Spleen (tissue), 11 donors: ENCODE measurements around the gene GRIK1. TPM values are rescaled to one million over a fixed set of nuclear protein-coding genes. Genes with fewer than 3 reads are reported as not detected.
A peak's percentile ranks its signal among the peaks of the same experiment; 100 is the strongest.

ENCODE experiments used
- DNase-seq: peaks from one replicate; pipeline ENCODE4 v3.0.0-alpha.2; 2020
- H3K27ac ChIP-seq, 8 donors: fragments of 200-600 bp; sonication (generic) in 7 of 8; 1 replicate in 4 of 8; 2 replicates in 4 of 8; pipeline versions ENCODE4 v1.5.0 to v1.8.0; 2016 to 2021; ENCODE audit warnings: inconsistent platforms in 4 of 8, mild to moderate bottlenecking in 4 of 8, moderate library complexity in 1 of 8
- H3K27me3 ChIP-seq, 7 donors: fragments of 200-600 bp; sonication (generic) in 6 of 7; replicated peaks in 1 of 7; 1 replicate in 4 of 7; 2 replicates in 3 of 7; pipeline versions ENCODE4 v1.5.0 to v1.8.0; 2016 to 2021; ENCODE audit warnings: inconsistent platforms in 3 of 7, mild to moderate bottlenecking in 1 of 7
- H3K36me3 ChIP-seq, 6 donors: fragments of 200-600 bp; sonication (generic) in 5 of 6; 1 replicate in 4 of 6; 2 replicates in 2 of 6; pipeline versions ENCODE4 v1.5.0 to v1.8.0; 2016 to 2021; ENCODE audit warnings: inconsistent platforms in 2 of 6
- H3K4me1 ChIP-seq, 6 donors: fragments of 200-600 bp; sonication (generic) in 5 of 6; 1 replicate in 3 of 6; 2 replicates in 3 of 6; pipeline versions ENCODE4 v1.5.0 to v1.8.0; 2016 to 2021; ENCODE audit warnings: inconsistent platforms in 3 of 6
- H3K4me3 ChIP-seq, 8 donors: fragments of 200-600 bp; sonication (generic) in 7 of 8; 1 replicate in 4 of 8; 2 replicates in 4 of 8; pipeline versions ENCODE4 v1.5.0 to v1.8.0; 2016 to 2021; ENCODE audit warnings: inconsistent platforms in 4 of 8, mild to moderate bottlenecking in 4 of 8, moderate library complexity in 2 of 8
- H3K9me3 ChIP-seq, 8 donors: fragments of 200-600 bp; sonication (generic) in 7 of 8; 1 replicate in 4 of 8; 2 replicates in 4 of 8; pipeline versions ENCODE4 v1.5.0 to v1.8.0; 2016 to 2021; ENCODE audit warnings: inconsistent platforms in 4 of 8
- POLR2A ChIP-seq, 3 donors: fragments of 450-650 bp; IDR thresholded peaks; one replicate each; pipeline ENCODE4 v1.5.1; 2017; ENCODE audit warnings: antibody characterized with exemption in 3 of 3, mild to moderate bottlenecking in 1 of 3
- POLR2AphosphoS5 ChIP-seq, 3 donors: sonication (generic); formaldehyde crosslinking; IDR thresholded peaks; one replicate each; pipeline ENCODE4 v1.5.1; 2017; ENCODE audit warnings: antibody characterized with exemption in 3 of 3
- WGBS, 5 donors: extraction: QIAGEN DNeasy Blood & Tissue Kit in 3 of 5; methylation state at CpG; one replicate each; pipeline versions ENCODE4 v1.1.5 to v1.1.7; 2013 to 2018; 5-methylcytosine and 5-hydroxymethylcytosine counted together
- intact Hi-C: fragments of 100-400 bp; cut with DNase I; formaldehyde crosslinking; loops from one replicate; pipeline ENCODE4 v1.15.0; 2023; ENCODE audit warnings: low total_unique reads
- polyA plus RNA-seq, 3 donors: library from polyadenylated mRNA; stranded (reverse); fragments of 200-250 nt; gene quantifications; one replicate each; pipeline ENCODE4 v1.2.1, GENCODE V29; 2013
- total RNA-seq, 7 donors: library from RNA; depleted of rRNA in 3 of 7; stranded (reverse); fragments of >200 nt in 3 of 7; fragmentation: NEBNext Ultra II Directional in 4 of 7; extraction: Animal tissue kit (Norgen Biotek cat#: 25700) in 4 of 7; gene quantifications; one replicate each; pipeline versions ENCODE4 v1.1.0 to v1.2.1, GENCODE V29; 2016 to 2021
- TF ChIP-seq, protein P1 (sequence below), 11 experiments: fragments of 200-600 bp in 7 of 11; fragments of 450-650 bp in 4 of 11; sonication (generic) in 4 of 11; IDR thresholded peaks in 8 of 11; conservative IDR thresholded peaks in 3 of 11; 1 replicate in 7 of 11; 2 replicates in 4 of 11; pipeline versions ENCODE4 v1.4.0 to v1.8.0; 2016 to 2021; ENCODE audit warnings: antibody characterized with exemption in 11 of 11, inconsistent platforms in 4 of 11, mild to moderate bottlenecking in 1 of 11
- donor health status: healthy with polysubstance abuse.
- donor health status: DM: no; HTN: no; CAD: no; lungs with moderate emphysema.
- donor health status: DM: no; HTN: no; CAD: no.
- donor health status: Bipolar disorder and iron deficiency.
- donor health status: healthy.
- donor health status: DM: no; HTN: no; CAD: no.
- donor health status: DM: yes; HTN: yes; CAD: no.

The GRIK1 gene
- total and polyA plus RNA-seq, 10 donors = 0.02 to 0.17 (median 0.04) TPM; not detected in 7

DNA sequence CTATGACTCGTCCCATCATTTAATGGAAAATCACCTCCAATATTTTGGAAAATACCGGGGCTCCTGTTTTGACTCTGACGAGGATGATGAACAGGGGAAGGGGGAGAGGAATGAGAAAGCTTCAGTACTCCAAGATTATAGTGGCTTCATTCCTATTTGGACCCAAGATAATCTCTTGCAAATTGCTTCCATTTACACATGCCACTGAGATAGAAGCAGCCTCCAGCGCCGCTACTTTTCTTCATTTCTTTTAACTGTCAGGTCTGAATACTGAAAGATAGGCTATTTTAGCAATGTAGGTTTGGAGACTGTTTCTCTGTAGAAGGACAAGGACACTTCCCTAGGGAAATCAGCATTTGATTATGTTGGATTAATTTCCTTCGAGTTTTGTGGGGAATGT is 565 bp upstream of the GRIK1 start:
- no peaks in the 10 kb centered on the region for H3K9me3 ChIP-seq
- H3K27ac ChIP-seq = no peak overlapping the region
- TF ChIP-seq POLR2A (IDR thresholded peaks at IDR 0.05) (no peak), POLR2AphosphoS5 (IDR thresholded peaks at IDR 0.05) (no peak)
- TF ChIP-seq, protein P1, sequence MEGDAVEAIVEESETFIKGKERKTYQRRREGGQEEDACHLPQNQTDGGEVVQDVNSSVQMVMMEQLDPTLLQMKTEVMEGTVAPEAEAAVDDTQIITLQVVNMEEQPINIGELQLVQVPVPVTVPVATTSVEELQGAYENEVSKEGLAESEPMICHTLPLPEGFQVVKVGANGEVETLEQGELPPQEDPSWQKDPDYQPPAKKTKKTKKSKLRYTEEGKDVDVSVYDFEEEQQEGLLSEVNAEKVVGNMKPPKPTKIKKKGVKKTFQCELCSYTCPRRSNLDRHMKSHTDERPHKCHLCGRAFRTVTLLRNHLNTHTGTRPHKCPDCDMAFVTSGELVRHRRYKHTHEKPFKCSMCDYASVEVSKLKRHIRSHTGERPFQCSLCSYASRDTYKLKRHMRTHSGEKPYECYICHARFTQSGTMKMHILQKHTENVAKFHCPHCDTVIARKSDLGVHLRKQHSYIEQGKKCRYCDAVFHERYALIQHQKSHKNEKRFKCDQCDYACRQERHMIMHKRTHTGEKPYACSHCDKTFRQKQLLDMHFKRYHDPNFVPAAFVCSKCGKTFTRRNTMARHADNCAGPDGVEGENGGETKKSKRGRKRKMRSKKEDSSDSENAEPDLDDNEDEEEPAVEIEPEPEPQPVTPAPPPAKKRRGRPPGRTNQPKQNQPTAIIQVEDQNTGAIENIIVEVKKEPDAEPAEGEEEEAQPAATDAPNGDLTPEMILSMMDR (IDR thresholded peaks at IDR 0.05 in 8 of 11, conservative IDR thresholded peaks at IDR 0.05 in 3 of 11) = no peak
- 20 to 32% (median 27%) methylated on average over 6 of the region's 6 CpGs for WGBS, 5 donors
- intact Hi-C loops = no loop called here
- H3K4me3 ChIP-seq = no peak overlapping the region
- peaks cover 0 to 58% (median 16%) of the 10 kb centered on the region in 7 donors for H3K27me3 ChIP-seq
- no peak for DNase-seq
- H3K36me3 ChIP-seq = no peaks in the 10 kb centered on the region
- peaks cover 0 to 11% (median 5%) of the 10 kb centered on the region in 6 donors for H3K4me1 ChIP-seq

DNA sequence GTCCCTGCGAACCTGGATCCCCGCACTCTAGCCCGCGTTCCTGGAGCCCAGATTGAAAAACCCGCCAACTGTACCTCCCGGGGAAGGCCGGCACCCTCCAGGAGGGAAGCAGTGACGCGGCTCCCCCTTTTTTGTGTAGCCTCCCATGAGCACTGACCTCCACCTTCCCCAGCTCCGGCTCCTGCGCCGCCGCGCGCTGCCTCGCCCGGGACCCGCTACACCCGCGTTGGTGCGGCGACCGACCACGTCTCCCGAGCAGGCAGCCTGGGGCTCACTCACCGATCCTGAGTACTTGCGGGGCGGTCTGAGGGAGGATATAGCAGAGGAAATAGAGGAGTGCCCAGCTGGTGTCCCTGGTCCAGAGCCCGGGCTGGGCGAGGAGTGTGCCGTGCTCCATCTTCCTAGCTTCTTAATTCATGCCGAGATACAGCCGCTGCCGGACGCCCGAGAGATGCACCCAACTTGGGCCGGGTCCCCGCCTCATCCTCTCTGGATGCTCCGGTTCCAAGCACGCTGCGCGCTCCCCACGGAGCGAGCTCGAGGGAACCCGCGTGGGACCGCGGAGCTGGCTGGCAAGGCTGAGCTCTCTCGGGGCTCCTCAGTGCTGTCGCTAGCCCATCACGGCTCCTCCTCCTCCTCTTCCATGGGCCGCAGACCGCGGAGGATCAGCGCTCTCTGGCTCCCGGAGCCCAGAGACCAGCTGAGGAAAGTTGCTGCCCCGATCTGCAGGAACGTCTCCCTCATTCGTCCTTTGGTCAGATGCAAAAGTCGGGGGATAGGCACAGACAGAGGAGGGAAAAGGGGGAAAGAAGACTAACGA is 482 bp downstream of the GRIK1 start:
- Histone ChIP-seq H3K27ac (no peak overlapping the region), H3K36me3 (no peaks in the 10 kb centered on the region), H3K4me3 (peak overlapping the region in 6 of 8 donors; percentile 9 to 53 (median 23)), H3K4me1 (peaks cover 0 to 11% (median 5%) of the 10 kb centered on the region in 6 donors), H3K27me3 (peaks cover 0 to 58% (median 16%) of the 10 kb centered on the region in 7 donors), H3K9me3 (no peaks in the 10 kb centered on the region)
- DNase-seq = peak; percentile 68
- intact Hi-C loops = no loop called here
- TF ChIP-seq POLR2AphosphoS5 (IDR thresholded peaks at IDR 0.05) = no peak
- no peak for TF ChIP-seq POLR2A (IDR thresholded peaks at IDR 0.05)
- TF ChIP-seq, protein P1 (IDR thresholded peaks at IDR 0.05 in 8 of 11, conservative IDR thresholded peaks at IDR 0.05 in 3 of 11) = no peak
- WGBS, 5 donors = 3 to 9% (median 3%) methylated on average over 24 to 62 of the region's 62 CpGs

DNA sequence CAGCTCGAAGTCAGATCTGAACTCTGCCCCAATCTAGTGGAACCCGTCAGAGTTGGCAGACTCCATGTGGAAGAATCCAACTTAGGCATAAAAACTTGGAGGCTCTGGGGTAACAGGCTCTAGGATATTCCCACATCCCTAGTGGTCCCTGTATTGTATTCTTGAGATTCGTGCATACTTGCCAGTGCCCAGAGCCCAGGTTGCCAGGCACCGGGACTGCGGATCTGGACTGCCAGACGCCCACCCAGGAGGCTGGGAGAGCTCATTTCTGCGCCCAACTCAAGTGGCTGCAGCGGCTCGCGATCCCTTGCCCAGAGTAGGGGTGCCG is 1.1 kb downstream of the GRIK1 start:
- Histone ChIP-seq H3K27me3 (peaks cover 0 to 58% (median 16%) of the 10 kb centered on the region in 7 donors), H3K9me3 (no peaks in the 10 kb centered on the region), H3K4me3 (peak overlapping the region in 2 of 8 donors; percentile 23 to 34), H3K4me1 (peaks cover 0 to 11% (median 5%) of the 10 kb centered on the region in 6 donors), H3K27ac (no peak overlapping the region), H3K36me3 (no peaks in the 10 kb centered on the region)
- DNase-seq = no peak
- 16 to 35% (median 23%) methylated on average over 10 to 11 of the region's 11 CpGs for WGBS, 5 donors
- intact Hi-C loops = no loop called here
- TF ChIP-seq POLR2AphosphoS5 (IDR thresholded peaks at IDR 0.05) (no peak), POLR2A (IDR thresholded peaks at IDR 0.05) (no peak)
- TF ChIP-seq, protein P1 (IDR thresholded peaks at IDR 0.05 in 8 of 11, conservative IDR thresholded peaks at IDR 0.05 in 3 of 11) = no peak

DNA sequence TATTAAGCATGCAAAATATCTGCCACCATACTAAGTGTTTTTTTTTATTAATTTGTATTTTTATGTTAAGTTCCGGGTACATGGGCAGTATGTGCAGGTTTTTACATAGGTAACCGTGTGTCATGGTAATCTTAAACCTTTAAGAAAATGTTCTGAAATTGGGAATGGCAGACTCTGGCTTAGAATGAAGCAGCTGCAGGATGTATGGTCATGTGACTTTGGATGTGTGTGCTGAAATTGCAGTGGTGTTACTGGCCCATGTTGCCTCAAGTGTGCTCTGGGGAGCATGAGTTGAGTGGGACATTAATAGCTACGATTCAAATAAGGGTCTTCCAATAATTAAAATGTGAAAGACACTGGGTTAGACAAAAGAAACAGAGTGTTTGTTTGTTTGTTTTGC is 6.7 kb downstream of the GRIK1 start:
- intact Hi-C loops = no loop called here
- Histone ChIP-seq H3K36me3 (no peaks in the 10 kb centered on the region), H3K27me3 (peaks cover 0 to 15% (median 1%) of the 10 kb centered on the region in 7 donors), H3K4me1 (no peaks in the 10 kb centered on the region), H3K4me3 (no peak overlapping the region), H3K27ac (no peak overlapping the region), H3K9me3 (no peaks in the 10 kb centered on the region)
- DNase-seq = no peak
- 68 to 86% (median 76%) methylated on average over 3 of the region's 3 CpGs for WGBS, 5 donors
- TF ChIP-seq, protein P1 (IDR thresholded peaks at IDR 0.05 in 8 of 11, conservative IDR thresholded peaks at IDR 0.05 in 3 of 11) = no peak
- TF ChIP-seq POLR2A (IDR thresholded peaks at IDR 0.05) = no peak
- no peak for TF ChIP-seq POLR2AphosphoS5 (IDR thresholded peaks at IDR 0.05)
